H1 (cell line): ENCODE results near the gene OPCML. TPM values are rescaled to one million over a fixed set of nuclear protein-coding genes. Genes with fewer than 3 reads are reported as not detected.

Experiments used
- CTCF ChIA-PET: fragments of 300-600 bp; sonication (Branson Sonifier 250); formaldehyde crosslinking; loops from one replicate; lab custom pipeline; 2021; ENCODE audit not compliant: partially characterized antibody; lab: Charles Lee
- POLR2A ChIA-PET: fragments of 300-600 bp; sonication (Branson Sonifier 250); formaldehyde crosslinking; loops from one replicate; lab custom pipeline; 2021; ENCODE audit warnings: inconsistent platforms; ENCODE audit not compliant: partially characterized antibody; lab: Charles Lee
- DNase-seq, 2 experiments: peaks; one replicate each; pipeline versions ENCODE4 v3.0.0 to v3.0.0-alpha.2; 2010 to 2022; ENCODE audit warnings: low spot score in 2 of 2, low read depth in 1 of 2, mixed read lengths in 1 of 2
- FAIRE-seq: peaks from 2 replicates; lab custom pipeline; 2011; peaks lifted over from hg19 to GRCh38; lab: Jason Lieb, UNC
- H2AFZ ChIP-seq: 2 replicates; pipeline ENCODE4 v1.8.1; 2012; ENCODE audit warnings: low read length, inconsistent platforms
- H2AK5ac ChIP-seq: 2 replicates; pipeline ENCODE4 v1.6.1; 2013; ENCODE audit warnings: low read depth, low read length
- H2BK120ac ChIP-seq: replicated peaks from 2 replicates; pipeline ENCODE3; 2013; ENCODE audit warnings: low read depth, low read length, inconsistent platforms
- H2BK12ac ChIP-seq: 2 replicates; pipeline ENCODE4 v1.6.1; 2013; ENCODE audit warnings: low read depth, low read length
- H2BK15ac ChIP-seq: 2 replicates; pipeline ENCODE4 v1.6.1; 2013; ENCODE audit warnings: low read length
- H2BK20ac ChIP-seq: 2 replicates; pipeline ENCODE4 v1.6.1; 2013; ENCODE audit warnings: low read length
- H2BK5ac ChIP-seq: 2 replicates; pipeline ENCODE4 v1.6.1; 2013; ENCODE audit warnings: low read depth, low read length
- H3K14ac ChIP-seq: 2 replicates; pipeline ENCODE4 v1.6.1; 2013; ENCODE audit warnings: inconsistent platforms; ENCODE audit not compliant: insufficient read length
- H3K18ac ChIP-seq: 2 replicates; pipeline ENCODE4 v1.6.1; 2013; ENCODE audit warnings: low read length; ENCODE audit errors: extremely low read depth
- H3K23ac ChIP-seq: 2 replicates; pipeline ENCODE4 v1.6.1; 2013; ENCODE audit warnings: inconsistent platforms; ENCODE audit not compliant: insufficient read length
- H3K23me2 ChIP-seq: 2 replicates; pipeline ENCODE4 v1.6.1; 2013; ENCODE audit warnings: low read depth, low read length
- H3K27ac ChIP-seq: 2 replicates; pipeline ENCODE4 v1.6.1; 2011; ENCODE audit warnings: low read depth, low read length, inconsistent platforms
- H3K27me3 ChIP-seq, 4 experiments: replicated peaks in 1 of 4; 1 replicate in 1 of 4; 2 replicates in 3 of 4; pipeline versions ENCODE4 v1.6.1 to v1.8.1; 2011 to 2013; ENCODE audit warnings: low read length in 3 of 4, mild to moderate bottlenecking in 3 of 4, inconsistent platforms in 2 of 4, mixed read lengths in 2 of 4, moderate library complexity in 1 of 4; ENCODE audit not compliant: control insufficient read depth in 3 of 4, insufficient read depth in 3 of 4; ENCODE audit errors: extremely low read depth in 1 of 4
- H3K36me3 ChIP-seq, 4 experiments: 2 replicates each; pipeline versions ENCODE4 v1.6.1 to v1.8.1; 2011 to 2013; ENCODE audit warnings: mild to moderate bottlenecking in 4 of 4, low read length in 3 of 4, moderate library complexity in 2 of 4, control low read depth in 1 of 4, inconsistent platforms in 1 of 4; ENCODE audit not compliant: insufficient read depth in 4 of 4, control insufficient read depth in 2 of 4
- H3K4ac ChIP-seq: replicated peaks from 2 replicates; pipeline ENCODE3; 2013; ENCODE audit warnings: low read length, low read depth, mixed read lengths, inconsistent platforms; ENCODE audit not compliant: insufficient read length
- H3K4me1 ChIP-seq, 4 experiments: replicated peaks in 1 of 4; 1 replicate in 1 of 4; 2 replicates in 3 of 4; pipeline versions ENCODE4 v1.6.1 to v1.8.1; 2011 to 2013; ENCODE audit warnings: low read length in 3 of 4, inconsistent platforms in 2 of 4, mixed read lengths in 1 of 4; ENCODE audit not compliant: insufficient read depth in 4 of 4, control insufficient read depth in 3 of 4
- H3K4me2 ChIP-seq, 2 experiments: 2 replicates each; pipeline versions ENCODE4 v1.6.1 to v1.8.1; 2011 to 2013; ENCODE audit warnings: low read depth in 2 of 2, low read length in 2 of 2, control low read depth in 1 of 2, inconsistent platforms in 1 of 2, mild to moderate bottlenecking in 1 of 2; ENCODE audit not compliant: insufficient read depth in 1 of 2
- H3K4me3 ChIP-seq, 4 experiments: fragments of 200-600, 300-600 bp in 1 of 4; sonication (generic), shearing (Covaris generic), sonication (Bioruptor Twin) in 1 of 4; 2 replicates each; pipeline versions ENCODE4 v1.5.1 to v1.8.1; 2011 to 2016; ENCODE audit warnings: low read length in 4 of 4, low read depth in 3 of 4, control low read depth in 2 of 4, inconsistent platforms in 2 of 4, mild to moderate bottlenecking in 2 of 4, mixed read lengths in 1 of 4, moderate library complexity in 1 of 4; ENCODE audit not compliant: insufficient read depth in 2 of 4; ENCODE audit errors: extremely low read depth in 1 of 4
- H3K56ac ChIP-seq: replicated peaks from 2 replicates; pipeline ENCODE3; 2013; ENCODE audit warnings: low read depth, mild to moderate bottlenecking, mixed read lengths, low read length, inconsistent platforms; ENCODE audit not compliant: insufficient read length
- H3K79me1 ChIP-seq: 2 replicates; pipeline ENCODE4 v1.6.1; 2013; ENCODE audit warnings: low read depth, low read length, control low read depth
- H3K79me2 ChIP-seq, 2 experiments: 2 replicates each; pipeline versions ENCODE4 v1.6.1 to v1.8.1; 2012 to 2013; ENCODE audit warnings: low read length in 2 of 2, mild to moderate bottlenecking in 2 of 2, inconsistent platforms in 1 of 2; ENCODE audit not compliant: insufficient read depth in 2 of 2, control insufficient read depth in 1 of 2
- H3K9ac ChIP-seq, 4 experiments: replicated peaks in 1 of 4; 1 replicate in 1 of 4; 2 replicates in 3 of 4; pipeline versions ENCODE4 v1.6.1 to v1.8.1; 2011 to 2013; ENCODE audit warnings: low read depth in 3 of 4, low read length in 3 of 4, control low read depth in 2 of 4, mild to moderate bottlenecking in 2 of 4, moderate library complexity in 2 of 4, inconsistent platforms in 1 of 4; ENCODE audit errors: extremely low read depth in 1 of 4
- H3K9me3 ChIP-seq, 2 experiments: 2 replicates each; pipeline versions ENCODE4 v1.6.1 to v1.8.1; 2012 to 2013; ENCODE audit warnings: mild to moderate bottlenecking in 2 of 2, moderate library complexity in 2 of 2, control low read depth in 1 of 2, inconsistent platforms in 1 of 2, low read depth in 1 of 2, low read length in 1 of 2, mixed read lengths in 1 of 2; ENCODE audit not compliant: insufficient read depth in 2 of 2
- H4K20me1 ChIP-seq, 2 experiments: replicated peaks in 1 of 2; 2 replicates each; pipeline versions ENCODE3 to v1.8.1; 2011 to 2013; ENCODE audit warnings: inconsistent platforms in 2 of 2, low read length in 2 of 2, mild to moderate bottlenecking in 1 of 2; ENCODE audit not compliant: insufficient read depth in 2 of 2, control insufficient read depth in 1 of 2
- H4K5ac ChIP-seq: 2 replicates; pipeline ENCODE4 v1.6.1; 2013; ENCODE audit warnings: low read length, low read depth, mixed read lengths, inconsistent platforms; ENCODE audit not compliant: insufficient read length
- H4K8ac ChIP-seq: 2 replicates; pipeline ENCODE4 v1.8.0; 2013; ENCODE audit warnings: mild to moderate bottlenecking, moderate library complexity, low read length, inconsistent platforms; ENCODE audit not compliant: insufficient read depth; ENCODE audit errors: extremely low read depth
- H4K91ac ChIP-seq: replicated peaks from 2 replicates; pipeline ENCODE3; 2013; ENCODE audit warnings: low read length, mixed read lengths, inconsistent platforms; ENCODE audit not compliant: insufficient read length
- BCL11A ChIP-seq, 2 experiments: IDR thresholded peaks; one replicate each; pipeline ENCODE4 v1.6.1; 2011; ENCODE audit warnings: low read depth in 2 of 2, low read length in 2 of 2, mild to moderate bottlenecking in 2 of 2
- BRCA1 ChIP-seq: IDR thresholded peaks from 2 replicates; pipeline ENCODE4 v1.6.1; 2012; ENCODE audit warnings: low read depth, low read length, improper control_type of control experiment
- CHD2 ChIP-seq: IDR thresholded peaks from 2 replicates; pipeline ENCODE4 v1.6.1; 2012; ENCODE audit warnings: low read length, improper control_type of control experiment
- CTCF ChIP-seq, 3 experiments: IDR thresholded peaks; 1 replicate in 2 of 3; 2 replicates in 1 of 3; pipeline versions ENCODE4 v1.5.1 to v1.6.1; 2011; ENCODE audit warnings: low read length in 3 of 3, mild to moderate bottlenecking in 3 of 3, inconsistent platforms in 2 of 3, low read depth in 1 of 3, moderate library complexity in 1 of 3; ENCODE audit not compliant: insufficient read depth in 1 of 3; ENCODE audit errors: control extremely low read depth in 1 of 3
- EZH2 ChIP-seq: fragments of 200-600 bp; sonication (generic); IDR thresholded peaks from 2 replicates; pipeline ENCODE4 v1.7.1; 2012; ENCODE audit warnings: low read depth, mild to moderate bottlenecking, moderate library complexity, low read length, inconsistent platforms; ENCODE audit not compliant: severe bottlenecking
- HDAC6 ChIP-seq: IDR thresholded peaks from one replicate; pipeline ENCODE4 v1.7.1; 2012; ENCODE audit warnings: low read depth, mild to moderate bottlenecking, inconsistent platforms, low read length, moderate library complexity
- KDM1A ChIP-seq: fragments of 200-600, 300-600 bp; sonication (generic); IDR thresholded peaks from 2 replicates; pipeline ENCODE4 v1.7.1; 2016; ENCODE audit warnings: mild to moderate bottlenecking, low read length, borderline replicate concordance
- POLR2AphosphoS5 ChIP-seq: IDR thresholded peaks from 2 replicates; pipeline ENCODE4 v1.6.1; 2011; ENCODE audit warnings: low read depth, low read length
- RNF2 ChIP-seq: fragments of 200-900, 300-1000 bp; sonication (generic); IDR thresholded peaks from 2 replicates; pipeline ENCODE4 v1.7.1; 2016; ENCODE audit warnings: borderline replicate concordance, low read depth, mild to moderate bottlenecking, antibody characterized with exemption, low read length; ENCODE audit not compliant: poor library complexity, severe bottlenecking; ENCODE audit errors: missing control alignments
- SIRT6 ChIP-seq: IDR thresholded peaks from one replicate; pipeline ENCODE4 v1.7.1; 2012; ENCODE audit warnings: low read length, inconsistent platforms
- SP4 ChIP-seq: IDR thresholded peaks from 2 replicates; pipeline ENCODE4 v1.6.1; 2012; ENCODE audit warnings: low read length, inconsistent platforms
- SRF ChIP-seq: IDR thresholded peaks from 2 replicates; pipeline ENCODE4 v1.6.1; 2011; ENCODE audit warnings: mild to moderate bottlenecking, low read depth, low read length, moderate library complexity
- TBP ChIP-seq: IDR thresholded peaks from 2 replicates; pipeline ENCODE4 v1.6.1; 2011; ENCODE audit warnings: low read depth, low read length, improper control_type of control experiment
- WGBS, 2 experiments: shearing (Covaris generic) in 1 of 2; methylation state at CpG; one replicate each; pipeline versions ENCODE4 v1.1.6 to v1.1.7; 2013 to 2015; ENCODE audit warnings: low lambda C conversion rate in 2 of 2, mixed read lengths in 2 of 2, inconsistent platforms in 1 of 2, low coverage in 1 of 2, missing lambda C conversion rate in 1 of 2; ENCODE audit not compliant: insufficient replicate concordance in 2 of 2, insufficient coverage in 1 of 2, insufficient read length in 1 of 2; ENCODE audit errors: extremely low coverage in 1 of 2, missing lambda C conversion rate in 1 of 2; 5-methylcytosine and 5-hydroxymethylcytosine counted together
- polyA plus RNA-seq, 7 experiments: library from polyadenylated mRNA; depleted of rRNA in 3 of 7; stranded (reverse) in 5 of 7; unstranded in 2 of 7; fragments of >200 nt in 5 of 7; fragments of 200-250 nt in 2 of 7; gene quantifications; 1 replicate in 5 of 7; 2 replicates in 1 of 7; 4 replicates in 1 of 7; pipeline versions ENCODE4 v1.2.1 to v1.2.3, GENCODE V29; 2011 to 2013; ENCODE audit warnings: missing spikeins in 2 of 7, mixed read lengths in 2 of 7
- total RNA-seq: library from RNA; stranded (reverse); fragmentation: NEBNext Ultra II Directional; extraction: Animal tissue kit (Norgen Biotek cat#: 25700); gene quantifications from 2 replicates; pipeline ENCODE4 v1.2.1, GENCODE V29; 2021

The OPCML gene
- total and polyA plus RNA-seq, 2 of the 8 experiments (the other 6 are each of a cell fraction or from before 2014, with no cell fraction given): 2.3 to 3.1 TPM

- Histone ChIP-seq H3K23ac (no peak overlapping the region), H3K18ac (no peak overlapping the region), H2BK120ac (no peak overlapping the region), H2BK20ac (no peak overlapping the region), H3K4me1 (peaks cover 0 to 5% (median 2%) of the 10 kb centered on the region in 4 experiments; a peak in 3 of 7 replicates), H4K8ac (no peak overlapping the region), H4K91ac (no peak overlapping the region), H3K56ac (no peak overlapping the region), H3K27me3 (no peaks in the 10 kb centered on the region), H2AK5ac (no peak overlapping the region), H3K79me2 (no peaks in the 10 kb centered on the region), H2BK5ac (no peak overlapping the region), H3K9ac (no peak overlapping the region), H2BK12ac (no peak overlapping the region), H3K4me3 (no peak overlapping the region), H3K27ac (no peak overlapping the region), H3K4ac (no peak overlapping the region), H4K5ac (no peak overlapping the region), H4K20me1 (no peaks in the 10 kb centered on the region), H2BK15ac (no peak overlapping the region; the same call in 1 of the 2 replicates), H3K9me3 (no peaks in the 10 kb centered on the region), H3K23me2 (no peaks in the 10 kb centered on the region), H3K36me3 (no peaks in the 10 kb centered on the region), H3K14ac (no peak overlapping the region), H3K79me1 (no peaks in the 10 kb centered on the region), H2AFZ (no peak overlapping the region), H3K4me2 (no peak overlapping the region)
- ChIA-PET POLR2A (no interaction called here), CTCF (interaction anchor here (0.8 kb wide), 1 partner anchor 121 kb away, joined by 3 read pairs; no protein-coding TSS in a partner anchor)
- WGBS, 2 experiments: 84% methylated on average over 4 of the region's 4 CpGs; no CpG with 5 or more reads in 1 of the 2 experiments
- FAIRE-seq (no peak), DNase-seq (no peak)
- TF ChIP-seq SRF (no peak), KDM1A (no peak), HDAC6 (no peak), SP4 (no peak), TBP (no peak), CHD2 (no peak), RNF2 (no peak), EZH2 (no peak), CTCF (IDR thresholded peaks at IDR 0.05; ENCODE audit: control extremely low read depth in 1 of 3, insufficient read depth in 1 of 3, low read depth in 1 of 3, low read length in 3 of 3) (no peak), SIRT6 (no peak), BCL11A (IDR thresholded peaks at IDR 0.05; ENCODE audit: low read depth in 2 of 2, low read length in 2 of 2) (no peak), BRCA1 (no peak), POLR2AphosphoS5 (no peak)
Observed at GRCh38 chr11:132821499-132821898, 710.8 kb downstream of the OPCML start.
